CD14-positive monocyte (primary cell): Measurements from ENCODE around the gene TMEM128. TPM values are rescaled to one million over a fixed set of nuclear protein-coding genes. Genes with fewer than 3 reads are reported as not detected.
"Not testable (repeated sequence)": the region's sequence is repeated elsewhere in the genome, so short reads cannot be mapped to it uniquely, and the experiment has no call there.

Source experiments
- DNase-seq, 3 donors: peaks; one replicate each; pipeline ENCODE4 v3.0.0-alpha.2; 2011 to 2022
- H2AFZ ChIP-seq: 2 replicates; pipeline ENCODE4 v1.6.0; 2012; ENCODE audit warnings: mild to moderate bottlenecking, low read depth, low read length, inconsistent platforms; ENCODE audit not compliant: insufficient read depth, poor library complexity, severe bottlenecking
- H3K27ac ChIP-seq, 2 donors: 1 replicate in 1 of 2; 2 replicates in 1 of 2; pipeline ENCODE4 v1.5.1; 2012 to 2013; ENCODE audit warnings: low read length in 2 of 2, control low read depth in 1 of 2, inconsistent platforms in 1 of 2, low read depth in 1 of 2, mild to moderate bottlenecking in 1 of 2
- H3K27me3 ChIP-seq, 2 donors: one replicate each; pipeline versions ENCODE4 v1.6.0 to v1.6.1; 2011 to 2013; ENCODE audit warnings: low read length in 2 of 2; ENCODE audit not compliant: control insufficient read depth in 2 of 2, insufficient read depth in 2 of 2
- H3K36me3 ChIP-seq, 2 donors: replicated peaks in 1 of 2; 1 replicate in 1 of 2; 2 replicates in 1 of 2; pipeline versions ENCODE4 v1.5.1 to v1.6.1; 2012 to 2013; ENCODE audit warnings: low read length in 2 of 2, control low read depth in 1 of 2, inconsistent platforms in 1 of 2, mild to moderate bottlenecking in 1 of 2; ENCODE audit not compliant: insufficient read depth in 2 of 2, control insufficient read depth in 1 of 2
- H3K4me1 ChIP-seq, 2 donors: 1 replicate in 1 of 2; 2 replicates in 1 of 2; pipeline versions ENCODE4 v1.5.1 to v1.6.1; 2012 to 2013; ENCODE audit warnings: low read length in 2 of 2, control low read depth in 1 of 2, inconsistent platforms in 1 of 2, mild to moderate bottlenecking in 1 of 2, moderate library complexity in 1 of 2; ENCODE audit not compliant: insufficient read depth in 2 of 2, control insufficient read depth in 1 of 2
- H3K4me2 ChIP-seq: replicated peaks from 2 replicates; pipeline ENCODE3; 2012; ENCODE audit warnings: low read length, moderate library complexity, mild to moderate bottlenecking; ENCODE audit not compliant: poor library complexity, severe bottlenecking; ENCODE audit errors: extremely low read depth
- H3K4me3 ChIP-seq, 3 experiments: fragments of 200-600 bp in 1 of 3; sonication (generic) in 1 of 3; replicated peaks in 1 of 3; 1 replicate in 2 of 3; 2 replicates in 1 of 3; pipeline ENCODE4 v1.5.1; 2011 to 2013; ENCODE audit warnings: low read length in 3 of 3, mild to moderate bottlenecking in 3 of 3, control low read depth in 2 of 3, low read depth in 2 of 3, inconsistent platforms in 1 of 3, moderate library complexity in 1 of 3
- H3K79me2 ChIP-seq: 2 replicates; pipeline ENCODE4 v1.6.0; 2012; ENCODE audit warnings: mild to moderate bottlenecking, control low read depth, inconsistent platforms, low read length, moderate library complexity; ENCODE audit not compliant: insufficient read depth
- H3K9ac ChIP-seq: 2 replicates; pipeline ENCODE4 v1.6.0; 2017; ENCODE audit warnings: low read length, mild to moderate bottlenecking; ENCODE audit not compliant: insufficient read depth, poor library complexity, severe bottlenecking
- H3K9me3 ChIP-seq, 2 donors: replicated peaks in 1 of 2; 1 replicate in 1 of 2; 2 replicates in 1 of 2; pipeline versions ENCODE4 v1.5.1 to v1.6.1; 2012 to 2013; ENCODE audit warnings: low read length in 2 of 2, control low read depth in 1 of 2; ENCODE audit not compliant: control insufficient read depth in 1 of 2, insufficient read depth in 1 of 2
- H4K20me1 ChIP-seq: 2 replicates; pipeline ENCODE4 v1.6.0; 2012; ENCODE audit warnings: mild to moderate bottlenecking, low read length, control low read depth, moderate library complexity; ENCODE audit not compliant: insufficient read depth
- H3K27ac Mint-ChIP-seq, 7 donors: one replicate each; pipeline ENCODE4 v1.8.0; 2020; ENCODE audit warnings: mild to moderate bottlenecking in 7 of 7, mixed read lengths in 7 of 7, moderate library complexity in 6 of 7, inconsistent platforms in 2 of 7
- H3K27me3 Mint-ChIP-seq, 3 donors: one replicate each; pipeline ENCODE4 v1.8.0; 2021 to 2022; ENCODE audit warnings: low read depth in 3 of 3, mild to moderate bottlenecking in 3 of 3, mixed read lengths in 3 of 3, moderate library complexity in 3 of 3, inconsistent platforms in 1 of 3
- H3K36me3 Mint-ChIP-seq, 2 donors: one replicate each; pipeline ENCODE4 v1.8.0; 2020; ENCODE audit warnings: mixed read lengths in 2 of 2, inconsistent platforms in 1 of 2, mild to moderate bottlenecking in 1 of 2
- H3K4me1 Mint-ChIP-seq: one replicate; pipeline ENCODE4 v1.8.0; 2020; ENCODE audit warnings: mild to moderate bottlenecking, mixed read lengths
- H3K4me3 Mint-ChIP-seq, 2 donors: one replicate each; pipeline ENCODE4 v1.8.0; 2020; ENCODE audit warnings: mild to moderate bottlenecking in 2 of 2, mixed read lengths in 2 of 2, moderate library complexity in 1 of 2
- H3K9me3 Mint-ChIP-seq, 7 donors: one replicate each; pipeline ENCODE4 v1.8.0; 2020 to 2022; ENCODE audit warnings: mixed read lengths in 7 of 7, mild to moderate bottlenecking in 6 of 7, moderate library complexity in 6 of 7, inconsistent platforms in 2 of 7
- CTCF ChIP-seq: fragments of 200-600 bp; IDR thresholded peaks from one replicate; pipeline ENCODE4 v1.8.0; 2022; ENCODE audit warnings: antibody characterized with exemption, mild to moderate bottlenecking
- WGBS: methylation state at CpG from one replicate; pipeline ENCODE4 v1.1.5; 2013; ENCODE audit warnings: missing lambda C conversion rate; ENCODE audit not compliant: insufficient coverage; 5-methylcytosine and 5-hydroxymethylcytosine counted together
- intact Hi-C, 2 donors: fragments of 100-400 bp; cut with micrococcal nuclease; formaldehyde crosslinking; loops; one replicate each; pipeline versions ENCODE4 v1.15.0 to v1.15.1; 2023
- polyA plus RNA-seq, 3 donors: library from polyadenylated mRNA; depleted of rRNA in 1 of 3; unstranded in 2 of 3; stranded (reverse) in 1 of 3; fragments of 300-500 nt in 2 of 3; fragments of >200 nt in 1 of 3; fragmentation: Illumina TruSeq in 2 of 3; gene quantifications; 1 replicate in 2 of 3; 2 replicates in 1 of 3; pipeline ENCODE4 v1.2.3, GENCODE V29; 2012 to 2021

TMEM128 gene
- polyA plus RNA-seq, 3 donors, result 11.4 to 35.1 (median 29.7) TPM

GRCh38 chr4:4200624-4201023 is 47.4 kb downstream of the TMEM128 start:
- Mint-ChIP-seq H3K27me3 (peaks cover 8 to 22% (median 17%) of the 10 kb centered on the region in 3 donors), H3K27ac (peak overlapping the region in 1 of 7 donors; percentile 26), H3K9me3 (peaks cover 0 to 5% (median 1%) of the 10 kb centered on the region in 7 donors), H3K4me3 (no peak overlapping the region), H3K36me3 (no peaks in the 10 kb centered on the region), H3K4me1 (no peaks in the 10 kb centered on the region)
- H4K20me1 ChIP-seq, result no peaks in the 10 kb centered on the region
- 68% methylated on average over 2 of the region's 4 CpGs for WGBS
- H3K9ac ChIP-seq, result no peak overlapping the region
- no peak overlapping the region for H3K4me2 ChIP-seq
- no peaks in the 10 kb centered on the region for H3K4me1 ChIP-seq
- H3K27ac ChIP-seq, result no peak overlapping the region
- TF ChIP-seq CTCF, result no peak
- no peaks in the 10 kb centered on the region for H3K36me3 ChIP-seq
- H3K4me3 ChIP-seq, result no peak overlapping the region
- intact Hi-C loops, result no loop called here
- H3K79me2 ChIP-seq, result no peaks in the 10 kb centered on the region
- DNase-seq, result no peak
- no peaks in the 10 kb centered on the region for H3K9me3 ChIP-seq
- H2AFZ ChIP-seq, result no peak overlapping the region
- H3K27me3 ChIP-seq, result peaks cover 0 to 4% of the 10 kb centered on the region in 2 donors

- Histone ChIP-seq H4K20me1 (no peaks in the 10 kb centered on the region), H3K79me2 (no peaks in the 10 kb centered on the region), H3K27me3 (no peaks in the 10 kb centered on the region), H2AFZ (no peak overlapping the region), H3K9me3 (no peaks in the 10 kb centered on the region), H3K36me3 (no peaks in the 10 kb centered on the region), H3K4me1 (no peaks in the 10 kb centered on the region), H3K9ac (no peak overlapping the region), H3K4me2 (no peak overlapping the region), H3K4me3 (no peak overlapping the region), H3K27ac (no peak overlapping the region)
- H3K27ac Mint-ChIP-seq, result no peak overlapping the region
- WGBS, result 49% methylated on average over 2 of the region's 3 CpGs
- intact Hi-C loops, result no loop called here
- peaks cover 0 to 8% (median 1%) of the 10 kb centered on the region in 7 donors for H3K9me3 Mint-ChIP-seq
- H3K36me3 Mint-ChIP-seq, result no peaks in the 10 kb centered on the region
- H3K4me1 Mint-ChIP-seq, result no peaks in the 10 kb centered on the region
- H3K4me3 Mint-ChIP-seq, result no peak overlapping the region
- TF ChIP-seq CTCF, result no peak
- peaks cover 6 to 12% (median 9%) of the 10 kb centered on the region in 3 donors for H3K27me3 Mint-ChIP-seq
- DNase-seq, result no peak
Measured at GRCh38 chr4:4195354-4195753, 52.7 kb downstream of the TMEM128 start.

GRCh38 chr4:4188557-4188956 is 59.5 kb downstream of the TMEM128 start:
- H3K9ac ChIP-seq, DNase-seq, intact Hi-C loops, H3K36me3 Mint-ChIP-seq, H3K27ac ChIP-seq, H4K20me1 ChIP-seq, H3K9me3 ChIP-seq, H3K27ac Mint-ChIP-seq, H3K4me1 Mint-ChIP-seq, H3K9me3 Mint-ChIP-seq, H3K27me3 Mint-ChIP-seq, H3K79me2 ChIP-seq, H2AFZ ChIP-seq, H3K27me3 ChIP-seq, H3K4me1 ChIP-seq, H3K36me3 ChIP-seq, H3K4me3 Mint-ChIP-seq, H3K4me2 ChIP-seq, H3K4me3 ChIP-seq: not testable (repeated sequence)
- no CpG with 5 or more reads among the region's 3 CpGs for WGBS
